SK-N-SH treated with all-trans-retinoic acid at 6 μM for 48 hours (cell line): ENCODE results near the gene ERN1.
A peak's percentile ranks its signal among the peaks of the same experiment; 100 is the strongest.

Experiments
- ATAC-seq: fragments of 200-7000 bp; cut with Tn5 transposase; 3 replicates; pipeline ENCODE4 v1.9.1; 2020; ENCODE audit warnings: mild to moderate bottlenecking, moderate library complexity
- BACH2 ChIP-seq: fragments of 250-450 bp; sonication (Bioruptor Pico); IDR thresholded peaks from 2 replicates; pipeline ENCODE4 v1.9.0; 2021; ENCODE audit warnings: mild to moderate bottlenecking, borderline replicate concordance
- CREB5 ChIP-seq: fragments of 250-450 bp; sonication (Bioruptor Pico); IDR thresholded peaks from 2 replicates; pipeline ENCODE4 v1.5.1; 2020; ENCODE audit warnings: low read depth, mild to moderate bottlenecking, moderate library complexity
- CSDC2 ChIP-seq: fragments of 250-450 bp; sonication (Bioruptor Pico); IDR thresholded peaks from 2 replicates; pipeline ENCODE4 v1.5.0; 2020; ENCODE audit warnings: mild to moderate bottlenecking, moderate library complexity
- ESRRG ChIP-seq: fragments of 250-450 bp; sonication (Bioruptor Pico); IDR thresholded peaks from 2 replicates; pipeline ENCODE4 v1.6.1; 2021; ENCODE audit warnings: mild to moderate bottlenecking
- GLIS3 ChIP-seq: fragments of 250-450 bp; sonication (Bioruptor Pico); IDR thresholded peaks from 2 replicates; pipeline ENCODE4 v1.5.0; 2020; ENCODE audit warnings: mild to moderate bottlenecking, moderate library complexity
- ISL1 ChIP-seq: fragments of 250-450 bp; sonication (Bioruptor Pico); IDR thresholded peaks from 2 replicates; pipeline ENCODE4 v2.1.2; 2022; ENCODE audit warnings: mild to moderate bottlenecking, moderate library complexity
- OSR1 ChIP-seq: fragments of 250-450 bp; sonication (Bioruptor Pico); IDR thresholded peaks from 2 replicates; pipeline ENCODE4 v1.8.0; 2022; ENCODE audit warnings: moderate library complexity, mild to moderate bottlenecking, inconsistent platforms
- PATZ1 ChIP-seq: fragments of 250-450 bp; sonication (Bioruptor Pico); IDR thresholded peaks from 2 replicates; pipeline ENCODE4 v1.8.0; 2020; ENCODE audit warnings: mild to moderate bottlenecking, moderate library complexity, borderline replicate concordance
- POU6F1 ChIP-seq: fragments of 250-450 bp; sonication (Bioruptor Pico); IDR thresholded peaks from 2 replicates; pipeline ENCODE4 v1.8.0; 2021; ENCODE audit warnings: low read depth, mild to moderate bottlenecking, moderate library complexity, borderline replicate concordance
- PPARA ChIP-seq: fragments of 250-450 bp; sonication (Bioruptor Pico); IDR thresholded peaks from 2 replicates; pipeline ENCODE4 v1.5.0; 2020; ENCODE audit warnings: mild to moderate bottlenecking, borderline replicate concordance
- RARB ChIP-seq: fragments of 250-450 bp; sonication (Bioruptor Pico); IDR thresholded peaks from 2 replicates; pipeline ENCODE4 v1.8.0; 2021; ENCODE audit warnings: mild to moderate bottlenecking, moderate library complexity
- TCF4 ChIP-seq: fragments of 250-450 bp; sonication (Bioruptor Pico); IDR thresholded peaks from 2 replicates; pipeline ENCODE4 v1.8.0; 2021; ENCODE audit warnings: mild to moderate bottlenecking, moderate library complexity, borderline replicate concordance
- TOX ChIP-seq: fragments of 250-450 bp; sonication (Bioruptor Pico); IDR thresholded peaks from 2 replicates; pipeline ENCODE4 v1.8.0; 2021; ENCODE audit warnings: mild to moderate bottlenecking, moderate library complexity, borderline replicate concordance
- TSHZ2 ChIP-seq: fragments of 250-450 bp; sonication (Bioruptor Pico); IDR thresholded peaks from 2 replicates; pipeline ENCODE4 v1.5.0; 2020; ENCODE audit warnings: mild to moderate bottlenecking, moderate library complexity
- ZC3H10 ChIP-seq: fragments of 250-450 bp; sonication (Bioruptor Pico); IDR thresholded peaks from 2 replicates; pipeline ENCODE4 v1.5.1; 2021; ENCODE audit warnings: mild to moderate bottlenecking, moderate library complexity
- ZFP3 ChIP-seq: fragments of 250-450 bp; sonication (Bioruptor Pico); IDR thresholded peaks from 2 replicates; pipeline ENCODE4 v1.5.0; 2020; ENCODE audit warnings: mild to moderate bottlenecking, moderate library complexity
- ZFP30 ChIP-seq: fragments of 450-650 bp; formaldehyde crosslinking; IDR thresholded peaks from 2 replicates; pipeline ENCODE4 v1.5.0; 2022; ENCODE audit warnings: mild to moderate bottlenecking, moderate library complexity
- ZNF565 ChIP-seq: fragments of 450-650 bp; formaldehyde crosslinking; conservative IDR thresholded peaks from 2 replicates; pipeline ENCODE4 v1.5.0; 2020; ENCODE audit warnings: low read depth, mild to moderate bottlenecking, moderate library complexity
- ZNF70 ChIP-seq: fragments of 450-650 bp; formaldehyde crosslinking; IDR thresholded peaks from 2 replicates; pipeline ENCODE4 v1.5.0; 2020; ENCODE audit warnings: mild to moderate bottlenecking, moderate library complexity

The ERN1 gene

GRCh38 chr17:64081802-64082799 lies 47.8 kb downstream of the ERN1 start:
- ATAC-seq: peak; percentile 75
- TF ChIP-seq RARB (CRISPR knock-in tag) (no peak), ZNF70 (CRISPR knock-in tag) (0 out of 2 replicates have a peak, but pooled peaks have one; percentile 10), ZFP30 (no peak), TCF4 (CRISPR knock-in tag) (no peak), OSR1 (CRISPR knock-in tag) (no peak), ZFP3 (CRISPR knock-in tag) (no peak), CREB5 (CRISPR knock-in tag) (no peak), ZC3H10 (CRISPR knock-in tag) (no peak), ESRRG (CRISPR knock-in tag) (no peak), CSDC2 (no peak), PATZ1 (CRISPR knock-in tag) (no peak), TOX (CRISPR knock-in tag) (no peak), TSHZ2 (CRISPR knock-in tag) (0 out of 2 replicates have a peak, but pooled peaks have one; percentile 47), GLIS3 (CRISPR knock-in tag) (no peak)
- TF ChIP-seq, all 23 proteins: peak for 2

- TF ChIP-seq POU6F1 (no peak), RARB (CRISPR knock-in tag) (no peak), TSHZ2 (CRISPR knock-in tag) (no peak), BACH2 (CRISPR knock-in tag) (no peak), ZNF70 (CRISPR knock-in tag) (no peak), ISL1 (CRISPR knock-in tag) (no peak), ZFP3 (CRISPR knock-in tag) (no peak), ESRRG (CRISPR knock-in tag) (no peak), CSDC2 (no peak), ZNF565 (CRISPR knock-in tag) (no peak), PPARA (no peak), ZFP30 (no peak)
- ATAC-seq: no peak
These were observed 49.7 kb downstream of the ERN1 start for GRCh38 chr17:64080174-64080618.
